Smooth muscle cell (in vitro differentiated cells): ENCODE measurements around the gene AXDND1. TPM values are rescaled to one million over a fixed set of nuclear protein-coding genes. Genes with fewer than 3 reads are reported as not detected.
A peak's percentile ranks its signal among the peaks of the same experiment; 100 is the strongest.

Experiments used
- DNase-seq: peaks from one replicate; lab custom pipeline; 2025; ENCODE audit not compliant: unreplicated experiment; lab: John Stamatoyannopoulos, UW
- H2AFZ ChIP-seq: fragments of 200-600 bp; sonication (generic); 2 replicates; pipeline ENCODE4 v1.6.0; 2016; ENCODE audit warnings: antibody characterized with exemption, low read depth, mild to moderate bottlenecking
- H3F3A ChIP-seq: fragments of 200-600 bp; sonication (generic); 2 replicates; pipeline ENCODE4 v1.6.0; 2017; ENCODE audit warnings: antibody characterized with exemption, low read depth
- H3K27ac ChIP-seq: fragments of 200-600 bp; sonication (generic); 2 replicates; pipeline ENCODE4 v1.5.1; 2016; ENCODE audit warnings: low read depth, mild to moderate bottlenecking
- H3K27me3 ChIP-seq: fragments of 200-600 bp; sonication (generic); 2 replicates; pipeline ENCODE4 v1.6.1; 2016; ENCODE audit warnings: low read depth, mild to moderate bottlenecking
- H3K36me3 ChIP-seq: fragments of 200-600 bp; sonication (generic); 2 replicates; pipeline ENCODE4 v1.5.1; 2016; ENCODE audit warnings: low read depth
- H3K4me1 ChIP-seq: fragments of 200-600 bp; sonication (generic); 2 replicates; pipeline ENCODE4 v1.5.1; 2016; ENCODE audit warnings: low read depth
- H3K4me2 ChIP-seq: fragments of 200-600 bp; sonication (generic); 2 replicates; pipeline ENCODE4 v1.6.0; 2016; ENCODE audit warnings: mild to moderate bottlenecking
- H3K4me3 ChIP-seq: fragments of 200-600 bp; sonication (generic); 2 replicates; pipeline ENCODE4 v1.5.1; 2016; ENCODE audit warnings: mild to moderate bottlenecking
- H3K79me2 ChIP-seq: fragments of 200-600 bp; sonication (generic); 2 replicates; pipeline ENCODE4 v1.6.0; 2016; ENCODE audit warnings: low read depth, mild to moderate bottlenecking
- H3K9ac ChIP-seq: fragments of 200-600 bp; sonication (generic); 2 replicates; pipeline ENCODE4 v1.6.0; 2016; ENCODE audit warnings: low read depth
- H3K9me3 ChIP-seq: fragments of 200-600 bp; sonication (generic); replicated peaks from 2 replicates; pipeline ENCODE4 v1.5.1; 2016; ENCODE audit warnings: low read depth
- H4K20me1 ChIP-seq: fragments of 200-600 bp; sonication (generic); 2 replicates; pipeline ENCODE4 v1.6.0; 2016; ENCODE audit warnings: low read depth
- CTCF ChIP-seq: fragments of 200-600 bp; sonication (generic); IDR thresholded peaks from 2 replicates; pipeline ENCODE4 v1.5.1; 2017; ENCODE audit warnings: borderline replicate concordance, mild to moderate bottlenecking, antibody characterized with exemption; ENCODE audit not compliant: insufficient read depth, poor library complexity, severe bottlenecking
- WGBS: methylation state at CpG from one replicate; pipeline ENCODE4 v1.1.7; 2016; ENCODE audit warnings: low lambda C conversion rate; 5-methylcytosine and 5-hydroxymethylcytosine counted together
- polyA plus RNA-seq: library from polyadenylated mRNA; unstranded; fragments of >200 nt; fragmentation: Nextera tagmentation; extraction: Ambion mirVana; gene quantifications from 2 replicates; pipeline ENCODE4 v1.2.1, GENCODE V29; 2016
- total RNA-seq: library from RNA; depleted of rRNA; stranded (reverse); fragments of >200 nt; gene quantifications from 2 replicates; pipeline ENCODE4 v1.2.3, GENCODE V29; 2014

AXDND1 gene
- total and polyA plus RNA-seq, 2 experiments from 2014 or later = 0.41 TPM; not detected in 1

DNA sequence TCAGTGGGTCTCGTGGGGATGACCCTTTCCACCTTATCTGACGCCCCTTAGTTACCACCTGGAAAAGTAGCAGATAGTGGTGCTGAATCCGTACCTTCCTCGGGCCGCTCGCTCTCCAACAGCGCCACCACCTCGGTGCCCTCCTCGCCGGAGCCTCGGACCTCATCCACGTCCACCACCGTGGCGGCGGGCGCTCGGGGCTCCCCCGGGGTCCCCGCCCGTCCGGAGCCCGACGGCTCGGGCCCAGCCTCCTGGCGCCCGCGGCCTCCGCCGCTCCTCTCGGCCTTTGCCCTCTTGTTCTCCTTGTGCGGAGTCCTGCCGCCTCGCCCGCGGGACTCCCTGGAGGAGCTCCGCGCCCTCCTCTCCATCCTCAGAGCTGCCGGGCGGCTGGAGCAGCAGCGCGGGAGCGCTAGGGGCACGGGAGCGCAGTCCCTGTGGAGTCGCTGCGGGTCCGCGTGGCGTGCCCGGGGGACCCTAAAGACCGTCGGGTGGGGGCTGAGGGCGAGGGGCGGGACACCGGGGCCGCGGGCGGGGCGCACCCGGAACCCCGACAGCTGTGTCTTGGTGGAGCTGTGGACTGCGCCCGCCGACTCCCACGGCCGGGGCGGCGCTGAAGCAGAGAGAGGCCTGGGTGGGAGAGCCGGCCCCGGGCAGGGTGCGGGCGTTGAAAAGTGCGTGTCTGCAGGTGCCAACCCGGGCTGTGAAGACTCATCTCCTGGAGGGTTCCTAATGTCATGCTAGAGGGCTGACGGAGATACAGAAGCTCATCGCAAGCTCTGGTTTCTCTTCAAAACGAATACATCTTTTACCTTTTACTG lies 209.9 kb downstream of the AXDND1 start, which contains the start of gene NPHS2:
Gene NPHS2 (minus strand): TSS at position 452 of the 818 bp plus-strand sequence. CDS start 84 bp downstream, at position 368.
- Histone ChIP-seq H3K27me3 (peaks cover 66% of the 10 kb centered on the region), H4K20me1 (no peaks in the 10 kb centered on the region), H3K9me3 (no peaks in the 10 kb centered on the region), H3K4me2 (peak within 1 kb of the TSS; percentile 48), H3K4me1 (no peaks in the 10 kb centered on the region), H3K4me3 (no peak within 1 kb of the TSS), H3K36me3 (no peaks in the 10 kb centered on the region), H2AFZ (no peak within 1 kb of the TSS), H3K9ac (no peak within 1 kb of the TSS), H3K79me2 (no peaks in the 10 kb centered on the region), H3K27ac (no peak within 1 kb of the TSS), H3F3A (no peaks in the 10 kb centered on the region)
- WGBS = 7% methylated on average over 46 of the region's 77 CpGs
- DNase-seq = no peak
- no peak for TF ChIP-seq CTCF

DNA sequence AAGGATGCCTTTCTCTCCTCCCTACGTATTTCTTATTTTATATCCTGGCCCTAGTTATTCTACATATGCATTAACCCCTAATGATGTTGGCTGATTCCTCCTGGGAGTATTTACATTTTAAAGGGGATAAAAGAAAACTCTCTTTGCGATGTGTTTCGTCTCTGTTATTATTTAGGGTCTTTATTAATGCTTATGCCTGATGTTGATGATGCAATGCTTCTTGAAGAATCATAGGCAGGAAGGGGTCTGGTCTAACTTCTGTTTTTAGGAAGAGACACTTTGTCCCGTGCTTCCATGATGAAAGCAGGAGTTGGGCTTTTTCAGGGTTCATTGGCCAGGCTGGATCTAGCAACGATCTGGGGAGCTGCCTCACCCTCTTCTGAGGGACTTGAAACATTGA lies 210.7 kb downstream of the AXDND1 start:
- no peaks in the 10 kb centered on the region for H3K9me3 ChIP-seq
- no peak overlapping the region for H3K4me2 ChIP-seq
- H3K9ac ChIP-seq = no peak overlapping the region
- H3K4me1 ChIP-seq = no peaks in the 10 kb centered on the region
- no peaks in the 10 kb centered on the region for H3K79me2 ChIP-seq
- WGBS = 55% methylated on average over 5 of the region's 5 CpGs
- no peaks in the 10 kb centered on the region for H4K20me1 ChIP-seq
- no peak overlapping the region for H3K4me3 ChIP-seq
- H3F3A ChIP-seq = no peaks in the 10 kb centered on the region
- H3K27ac ChIP-seq = no peak overlapping the region
- H2AFZ ChIP-seq = no peak overlapping the region
- TF ChIP-seq CTCF = no peak
- no peaks in the 10 kb centered on the region for H3K36me3 ChIP-seq
- no peak for DNase-seq
- H3K27me3 ChIP-seq = peaks cover 66% of the 10 kb centered on the region

DNA sequence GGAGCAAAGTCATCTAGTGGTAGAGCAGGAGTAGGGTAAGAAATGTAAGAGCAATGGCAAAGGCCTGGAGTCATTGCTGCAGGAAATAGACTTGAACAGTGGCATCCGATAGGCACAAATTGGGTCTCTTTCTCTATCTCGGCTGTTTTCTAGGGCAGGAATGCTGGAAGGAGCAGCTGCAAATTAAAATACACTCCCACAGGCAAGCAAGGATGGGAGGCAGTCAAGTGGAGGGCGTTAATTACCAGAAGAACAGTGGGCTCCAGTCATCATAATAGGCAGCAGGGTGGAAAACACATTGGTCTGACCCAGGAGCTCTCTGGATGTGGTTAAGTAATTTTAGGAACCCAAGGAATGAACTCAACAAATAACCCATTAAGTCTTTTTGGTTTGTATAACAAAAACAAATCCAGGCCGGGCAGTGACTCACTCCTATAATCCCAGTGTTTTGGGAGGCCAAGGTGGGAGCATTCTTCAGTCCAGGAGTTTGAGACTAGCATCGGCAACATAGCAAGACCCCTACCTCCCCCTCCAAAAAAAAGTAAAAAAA lies 218.1 kb downstream of the AXDND1 start:
- H3K4me1 ChIP-seq = peaks cover 5% of the 10 kb centered on the region
- DNase-seq = no peak
- H3K4me2 ChIP-seq = no peak overlapping the region
- no peaks in the 10 kb centered on the region for H3K36me3 ChIP-seq
- TF ChIP-seq CTCF = no peak
- H3K9me3 ChIP-seq = no peaks in the 10 kb centered on the region
- no peaks in the 10 kb centered on the region for H3K79me2 ChIP-seq
- H3K27me3 ChIP-seq = peaks cover 6% of the 10 kb centered on the region
- H3K4me3 ChIP-seq = no peak overlapping the region
- H2AFZ ChIP-seq = no peak overlapping the region
- H4K20me1 ChIP-seq = no peaks in the 10 kb centered on the region
- no peaks in the 10 kb centered on the region for H3F3A ChIP-seq
- no peak overlapping the region for H3K9ac ChIP-seq
- no peak overlapping the region for H3K27ac ChIP-seq
- 67% methylated on average over 5 of the region's 5 CpGs for WGBS
